Choroid plexus epithelial cell (primary cell): ENCODE measurements around the gene SCAND1.
"Not testable (repeated sequence)": the region's sequence is repeated elsewhere in the genome, so short reads cannot be mapped to it uniquely, and the experiment has no call there.

ENCODE experiments used
- DNase-seq: peaks from one replicate; pipeline ENCODE4 v3.0.0-alpha.2; 2010; ENCODE audit warnings: low read depth
- H3K4me3 ChIP-seq: 2 replicates; pipeline ENCODE4 v1.5.1; 2011; ENCODE audit warnings: low read depth, mild to moderate bottlenecking, control low read depth, low read length, moderate library complexity
- TF ChIP-seq, protein P1 (sequence below): conservative IDR thresholded peaks from 2 replicates; pipeline ENCODE4 v1.5.1; 2011; ENCODE audit warnings: low read depth, mild to moderate bottlenecking, control low read depth, inconsistent platforms, low read length, moderate library complexity

The SCAND1 gene

GRCh38 chr20:35954200-35954906 lies at the start of gene SCAND1:
TSS of gene SCAND1 (minus strand) at chr20:35954502. CDS start at chr20:35954284, 218 bp downstream.
- TF ChIP-seq, protein P1, sequence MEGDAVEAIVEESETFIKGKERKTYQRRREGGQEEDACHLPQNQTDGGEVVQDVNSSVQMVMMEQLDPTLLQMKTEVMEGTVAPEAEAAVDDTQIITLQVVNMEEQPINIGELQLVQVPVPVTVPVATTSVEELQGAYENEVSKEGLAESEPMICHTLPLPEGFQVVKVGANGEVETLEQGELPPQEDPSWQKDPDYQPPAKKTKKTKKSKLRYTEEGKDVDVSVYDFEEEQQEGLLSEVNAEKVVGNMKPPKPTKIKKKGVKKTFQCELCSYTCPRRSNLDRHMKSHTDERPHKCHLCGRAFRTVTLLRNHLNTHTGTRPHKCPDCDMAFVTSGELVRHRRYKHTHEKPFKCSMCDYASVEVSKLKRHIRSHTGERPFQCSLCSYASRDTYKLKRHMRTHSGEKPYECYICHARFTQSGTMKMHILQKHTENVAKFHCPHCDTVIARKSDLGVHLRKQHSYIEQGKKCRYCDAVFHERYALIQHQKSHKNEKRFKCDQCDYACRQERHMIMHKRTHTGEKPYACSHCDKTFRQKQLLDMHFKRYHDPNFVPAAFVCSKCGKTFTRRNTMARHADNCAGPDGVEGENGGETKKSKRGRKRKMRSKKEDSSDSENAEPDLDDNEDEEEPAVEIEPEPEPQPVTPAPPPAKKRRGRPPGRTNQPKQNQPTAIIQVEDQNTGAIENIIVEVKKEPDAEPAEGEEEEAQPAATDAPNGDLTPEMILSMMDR, result peak; percentile 82
- peak; percentile 98 for DNase-seq

GRCh38 chr20:36004045-36004444 lies 49.7 kb upstream of the SCAND1 start:
- H3K4me3 ChIP-seq, result no peak overlapping the region
- TF ChIP-seq, protein P1, result no peak
- DNase-seq, result peak; percentile 30

More at GRCh38 chr20:35954200-35954906, at the start of gene SCAND1:
- H3K4me3 ChIP-seq, result peak within 1 kb of the TSS; percentile 99

DNA sequence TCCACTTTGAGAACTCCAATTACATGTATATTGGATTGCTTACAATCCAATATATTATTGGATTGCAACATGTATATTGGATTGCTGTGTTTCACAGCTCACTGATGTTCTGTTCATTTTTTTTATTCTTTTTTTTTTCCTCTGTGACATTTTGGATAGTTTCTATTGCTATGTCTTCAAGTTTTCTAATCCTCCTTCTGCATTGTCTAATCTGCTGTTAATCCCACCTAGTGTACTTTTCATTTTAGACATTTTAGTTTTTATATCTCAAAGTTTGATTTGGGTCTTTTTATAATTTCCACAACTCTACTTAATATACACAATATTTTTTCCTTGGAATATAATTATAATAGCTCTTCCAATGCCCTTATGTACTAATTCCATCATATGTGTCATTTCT lies 48.6 kb upstream of the SCAND1 start:
- DNase-seq, result no peak
- H3K4me3 ChIP-seq, result no peak overlapping the region
- TF ChIP-seq, protein P1, result no peak

GRCh38 chr20:36001331-36001730 lies 47.0 kb upstream of the SCAND1 start:
- not testable (repeated sequence) for H3K4me3 ChIP-seq, DNase-seq

DNA sequence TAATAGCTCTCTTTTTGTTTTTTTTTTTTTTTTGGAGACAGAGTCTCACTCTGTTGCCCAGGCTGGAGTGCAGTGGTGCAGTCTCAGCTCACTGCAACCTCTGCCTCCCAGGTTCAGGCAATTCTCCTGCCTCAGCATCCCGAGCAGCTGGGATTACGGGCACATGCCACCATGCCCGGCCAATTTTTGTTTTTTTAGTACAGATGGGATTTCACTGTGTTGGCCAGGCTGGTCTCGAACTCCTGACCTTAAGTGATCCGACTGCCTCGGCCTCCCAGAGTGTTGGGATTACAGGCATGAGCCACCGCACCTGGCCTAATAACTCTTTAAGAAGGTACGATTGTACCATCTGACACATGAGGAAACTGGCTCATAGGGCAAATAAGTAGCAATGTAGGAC lies 42.2 kb upstream of the SCAND1 start:
- DNase-seq, H3K4me3 ChIP-seq: not testable (repeated sequence)

DNA sequence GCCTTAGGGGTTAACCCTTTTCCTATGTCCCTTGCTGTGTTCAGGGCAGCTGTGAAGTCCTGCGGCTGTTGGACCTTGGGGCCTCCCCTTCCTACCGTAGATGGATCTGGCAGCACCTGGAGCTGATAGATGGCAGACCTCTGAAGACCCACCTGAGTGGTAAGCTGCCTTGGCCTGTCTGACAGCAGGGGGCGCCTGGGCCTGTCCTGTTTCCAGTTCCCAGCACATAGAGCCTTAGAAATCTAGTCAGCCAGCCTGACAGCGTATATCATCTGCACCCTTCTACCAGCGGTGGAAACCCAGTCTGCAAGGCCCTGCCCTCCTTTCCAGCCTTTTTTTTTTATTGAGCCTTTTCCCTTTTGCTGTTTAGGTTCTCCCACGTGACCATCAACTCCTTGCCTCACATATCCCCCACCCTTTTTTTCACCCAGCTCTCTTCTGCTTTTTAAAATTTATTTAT lies 40.7 kb upstream of the SCAND1 start:
- DNase-seq, result peak; percentile 92
- H3K4me3 ChIP-seq, result no peak overlapping the region
- TF ChIP-seq, protein P1, result peak; percentile 98

DNA sequence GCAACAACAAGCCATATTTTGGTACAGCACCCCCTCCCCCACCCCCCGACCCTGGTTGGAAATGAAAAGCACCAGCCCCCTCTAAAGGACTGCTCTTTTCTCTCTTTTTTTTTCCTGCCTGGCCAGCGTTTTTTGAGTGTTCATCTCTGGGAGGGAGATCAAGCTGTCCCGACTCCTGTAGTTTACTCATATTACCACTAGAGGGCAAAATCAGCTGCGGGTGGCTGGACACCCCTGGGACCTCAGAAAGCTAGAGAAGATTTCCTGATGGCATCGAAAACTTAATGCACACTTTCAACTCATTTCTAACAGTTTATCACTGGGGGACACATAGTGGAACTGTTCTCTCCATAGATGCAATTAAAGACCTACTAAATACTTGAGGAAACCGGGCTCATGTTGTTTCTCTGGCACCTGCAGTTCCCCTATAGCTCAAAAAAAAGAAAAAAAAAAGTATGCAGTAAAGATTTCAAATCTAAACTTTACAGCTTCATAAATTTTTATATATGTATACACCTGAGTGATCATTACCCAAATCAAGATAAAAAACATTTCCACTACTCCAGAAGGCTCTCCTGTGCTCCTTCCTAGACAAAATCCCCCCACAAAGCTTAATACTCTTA lies 38.5 kb upstream of the SCAND1 start:
- DNase-seq, result peak; percentile 77
- TF ChIP-seq, protein P1, result peak; percentile 89

More for the DNA sequence above, 38.5 kb upstream of the SCAND1 start:
- no peak overlapping the region for H3K4me3 ChIP-seq
